GM11168 (cell line): Measurements from ENCODE around the gene HSPG2.
"Not testable (repeated sequence)": the region's sequence is repeated elsewhere in the genome, so short reads cannot be mapped to it uniquely, and the experiment has no call there.

Source experiments
- in situ Hi-C: fragments of 300-500 bp; cut with MboI; formaldehyde crosslinking; loops from one replicate; pipeline ENCODE4 v1.12.0; 2022; ENCODE audit warnings: low sequenced_read_pairs; ENCODE audit not compliant: unreplicated experiment

HSPG2 gene

DNA sequence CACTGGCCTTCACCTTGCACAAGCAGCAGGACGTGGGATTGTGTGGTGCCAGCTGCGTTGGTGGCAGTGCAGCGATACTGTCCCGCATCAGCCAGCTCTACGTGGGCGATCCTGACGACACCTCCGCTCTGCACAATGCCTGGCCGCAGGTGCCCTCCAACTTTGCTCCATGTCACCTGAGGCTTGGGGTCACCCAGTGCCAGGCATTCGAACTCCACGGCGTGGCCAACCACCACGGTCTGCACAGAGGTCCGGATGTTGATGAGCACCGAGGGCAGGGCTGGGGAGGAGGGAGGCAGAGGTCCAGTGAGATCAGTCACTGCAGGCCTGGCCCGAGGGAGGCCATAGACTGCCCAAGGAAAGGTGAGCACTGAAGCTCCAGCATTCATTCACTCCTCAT, 102.4 kb downstream of the HSPG2 start:
- in situ Hi-C loops, result no loop called here

- in situ Hi-C loops, result no loop called here
These were observed 103.0 kb downstream of the HSPG2 start for GRCh38 chr1:21834094-21834493.

DNA sequence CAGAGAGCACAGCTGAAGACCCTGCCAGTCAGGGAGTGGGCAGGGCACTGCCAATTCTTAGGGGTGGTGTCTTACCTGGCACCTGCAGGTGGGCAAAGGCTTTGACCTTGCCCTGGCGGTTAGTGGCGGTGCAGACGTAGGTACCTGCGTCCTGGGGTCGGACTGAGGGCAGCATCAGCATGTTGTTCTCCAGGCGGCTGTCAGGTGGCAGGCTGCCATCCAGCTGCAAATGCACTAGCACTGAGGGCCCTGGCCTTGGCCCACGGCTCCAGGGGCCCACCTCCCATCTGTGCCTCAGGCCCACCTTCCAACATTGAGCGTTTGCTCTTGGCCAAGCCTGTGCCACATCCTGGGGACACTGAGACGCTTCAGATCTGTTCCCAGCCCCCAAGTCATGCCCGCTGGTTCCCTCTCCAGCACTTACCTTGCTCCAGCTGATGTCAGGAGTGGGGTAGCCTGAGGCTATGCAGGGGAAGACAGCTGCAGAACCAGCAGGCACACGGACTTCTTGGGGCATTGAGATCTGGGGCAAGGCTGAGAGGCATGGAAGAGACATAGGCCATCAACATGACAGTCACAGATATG, 103.6 kb downstream of the HSPG2 start:
- in situ Hi-C loops, result no loop called here

DNA sequence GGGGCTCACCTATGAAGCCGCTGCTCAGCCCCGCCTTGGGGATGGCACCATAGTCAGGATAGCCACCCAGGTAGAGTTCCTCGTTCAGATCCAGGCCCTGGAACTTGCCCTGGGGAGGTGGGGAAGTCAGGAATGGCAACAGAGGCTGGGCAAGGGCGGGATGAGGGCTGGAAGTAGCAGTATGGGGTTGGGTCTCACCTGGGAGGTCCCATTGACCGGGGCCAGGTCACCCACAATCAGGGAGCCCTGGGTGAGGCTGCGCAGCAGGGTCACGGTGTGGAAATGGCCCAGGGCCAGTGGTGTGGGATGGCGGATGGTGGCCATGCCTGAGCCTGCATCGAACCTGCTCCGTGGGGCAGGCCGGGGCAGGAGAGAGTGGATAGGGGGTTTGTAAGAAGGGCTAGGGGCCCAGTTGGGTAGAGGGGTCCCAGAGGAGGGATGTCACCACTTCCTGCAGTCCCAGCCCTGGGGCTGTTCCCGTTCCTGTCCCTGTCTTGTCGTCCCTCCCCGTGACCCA, 105.6 kb downstream of the HSPG2 start:
- in situ Hi-C loops, result no loop called here

GRCh38 chr1:21830792-21831453, 106.2 kb downstream of the HSPG2 start:
- in situ Hi-C loops, result no loop called here

- in situ Hi-C loops, result no loop called here
These were observed 107.8 kb downstream of the HSPG2 start for GRCh38 chr1:21829294-21829693.

- in situ Hi-C loops, result no loop called here
These were observed 108.5 kb downstream of the HSPG2 start for GRCh38 chr1:21828506-21829210.

- in situ Hi-C loops, result no loop called here
These were observed 109.0 kb downstream of the HSPG2 start for GRCh38 chr1:21828075-21828474.

GRCh38 chr1:21827141-21827679, 109.9 kb downstream of the HSPG2 start:
- in situ Hi-C loops, result no loop called here

GRCh38 chr1:21826694-21827093, 110.4 kb downstream of the HSPG2 start:
- in situ Hi-C loops, result not testable (repeated sequence)

DNA sequence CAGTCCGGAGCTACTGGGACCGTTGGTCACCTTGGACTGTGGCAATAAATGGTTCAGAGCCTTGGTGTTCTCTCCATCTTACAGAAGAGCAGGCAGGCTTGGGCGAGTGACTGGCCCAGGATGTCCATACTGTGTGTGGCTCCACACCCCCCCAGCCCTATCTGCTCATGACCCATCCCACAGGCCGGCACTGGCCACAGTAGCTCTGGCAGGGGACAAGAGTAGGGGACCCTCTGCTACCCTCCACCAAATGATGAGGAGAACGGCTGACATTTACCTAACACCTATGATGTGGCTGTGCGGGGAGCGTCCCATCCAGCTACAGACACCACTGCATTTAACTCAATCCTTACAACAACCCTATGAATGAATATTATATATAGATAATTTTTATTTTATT, 111.7 kb downstream of the HSPG2 start:
- in situ Hi-C loops, result no loop called here

GRCh38 chr1:21824926-21825325, 112.2 kb downstream of the HSPG2 start:
- in situ Hi-C loops, result no loop called here

DNA sequence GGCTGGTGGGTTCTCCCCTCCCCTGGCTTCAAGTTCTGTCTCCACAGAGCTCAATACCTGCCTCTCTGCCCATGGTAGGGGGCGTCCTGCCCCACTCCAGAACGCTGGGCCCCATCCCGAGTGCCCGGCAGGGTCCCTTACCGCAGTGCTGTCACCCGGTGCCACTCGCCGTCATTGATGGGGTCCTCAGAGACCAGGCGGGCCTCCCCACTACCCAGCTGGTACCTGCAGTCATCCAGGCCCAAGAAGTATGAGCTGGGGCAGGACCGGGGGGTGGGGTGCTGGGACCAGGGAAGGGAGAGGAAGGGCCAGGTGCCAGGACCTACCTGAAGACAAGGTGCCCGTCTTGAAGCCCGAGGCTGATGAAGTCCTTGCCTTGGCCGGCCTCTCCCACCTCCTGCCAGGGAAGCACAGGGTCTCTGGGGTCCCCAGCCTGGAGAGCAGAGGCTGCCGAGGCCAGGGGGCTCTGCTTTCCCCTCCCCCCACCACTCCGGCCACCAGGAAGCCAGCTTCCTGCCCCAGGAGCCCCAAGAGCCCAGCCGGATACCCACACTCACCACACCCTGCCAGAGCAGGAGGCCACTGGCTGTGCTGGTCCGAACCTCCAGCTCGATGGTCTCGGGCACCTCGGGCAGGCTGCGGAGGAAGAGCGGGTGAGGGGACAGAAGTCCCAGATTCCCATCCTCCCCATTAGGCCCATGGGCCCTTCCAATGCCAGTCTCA, 113.0 kb downstream of the HSPG2 start:
- in situ Hi-C loops, result no loop called here

GRCh38 chr1:21823206-21823979, 113.7 kb downstream of the HSPG2 start:
- in situ Hi-C loops, result no loop called here

GRCh38 chr1:21822349-21822748, 114.8 kb downstream of the HSPG2 start:
- in situ Hi-C loops, result no loop called here

DNA sequence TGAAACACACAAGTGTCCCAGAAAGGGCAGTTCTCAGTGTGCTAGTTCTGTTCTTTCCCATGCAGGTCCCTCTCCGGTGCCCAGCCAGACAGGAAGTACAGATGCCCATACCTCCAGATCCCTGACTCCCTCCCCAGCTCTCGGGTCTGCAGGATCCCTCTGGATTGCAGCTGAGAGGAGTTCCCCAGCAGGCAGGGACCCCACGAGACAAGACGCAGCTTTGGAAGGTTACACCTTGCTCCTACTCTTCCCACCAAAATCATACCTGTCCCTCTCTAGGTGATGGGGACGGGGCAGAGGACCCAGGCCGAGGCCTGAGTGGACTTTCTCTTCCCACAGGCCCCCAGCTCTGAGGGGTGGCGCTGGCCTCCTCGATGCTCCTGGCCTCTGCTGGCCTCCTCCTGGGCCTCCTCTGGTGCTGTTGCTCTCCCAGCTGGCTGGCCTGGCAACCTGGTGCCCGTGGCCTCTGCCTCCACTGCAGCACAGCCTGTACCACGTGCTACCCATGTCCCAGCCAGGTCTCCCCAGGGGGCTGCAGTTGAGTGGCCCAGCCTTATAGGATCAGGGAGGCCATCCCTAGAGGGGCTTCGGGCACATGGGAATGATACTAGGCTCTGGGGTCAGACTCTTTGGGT, 115.6 kb downstream of the HSPG2 start:
- in situ Hi-C loops, result no loop called here

- in situ Hi-C loops, result no loop called here
These were observed 116.4 kb downstream of the HSPG2 start for GRCh38 chr1:21820597-21821232.

GRCh38 chr1:21818656-21819055, 118.5 kb downstream of the HSPG2 start:
- in situ Hi-C loops, result no loop called here
